SU-DHL-6 (cell line): ENCODE measurements around the gene ADGRG2.

Experiments used
- CTCF ChIP-seq: fragments of 200-600 bp; sonication (generic); IDR thresholded peaks from one replicate; pipeline ENCODE4 v1.5.1; 2017; ENCODE audit warnings: antibody characterized with exemption, mild to moderate bottlenecking, low read length, moderate library complexity; ENCODE audit not compliant: insufficient read depth, poor library complexity, severe bottlenecking
- EZH2phosphoT487 ChIP-seq: fragments of 200-600 bp; sonication (generic), shearing (Covaris generic); conservative IDR thresholded peaks from 2 replicates; pipeline ENCODE4 v1.6.1; 2018; ENCODE audit warnings: mild to moderate bottlenecking, antibody characterized with exemption, low read length, moderate library complexity, mixed read lengths

- TF ChIP-seq CTCF (no peak), EZH2phosphoT487 (no peak)
Observed at GRCh38 chrX:19028560-19028959, 93.7 kb downstream of the ADGRG2 start.
